Stomach (tissue), 9 donors: ENCODE data around the gene KCNK15. TPM values are rescaled to one million over a fixed set of nuclear protein-coding genes. Genes with fewer than 3 reads are reported as not detected.
A peak's percentile ranks its signal among the peaks of the same experiment; 100 is the strongest.

Source experiments
- DNase-seq, 2 donors: peaks; one replicate each; pipeline versions ENCODE4 v3.0.0 to v3.0.0-alpha.2; 2013 to 2019
- H3K27ac ChIP-seq, 5 donors: fragments of 200-600 bp in 4 of 5; sonication (generic) in 4 of 5; one replicate each; pipeline ENCODE4 v1.5.1; 2013 to 2019; ENCODE audit warnings: mild to moderate bottlenecking in 1 of 5, moderate library complexity in 1 of 5
- H3K27me3 ChIP-seq, 3 donors: fragments of 200-600 bp; sonication (generic); one replicate each; pipeline ENCODE4 v1.5.1; 2017 to 2019; ENCODE audit warnings: mixed run types in 1 of 3
- H3K36me3 ChIP-seq, 4 donors: fragments of 200-600 bp; sonication (generic); 1 replicate in 3 of 4; 2 replicates in 1 of 4; pipeline ENCODE4 v1.5.1; 2016 to 2019
- H3K4me1 ChIP-seq, 4 donors: fragments of 200-600 bp; sonication (generic); one replicate each; pipeline ENCODE4 v1.5.1; 2016 to 2019
- H3K4me3 ChIP-seq, 4 donors: fragments of 200-600 bp; sonication (generic) in 3 of 4; one replicate each; pipeline ENCODE4 v1.5.1; 2016 to 2019; ENCODE audit warnings: mild to moderate bottlenecking in 1 of 4
- H3K9me3 ChIP-seq, 4 donors: fragments of 200-600 bp; sonication (generic); one replicate each; pipeline ENCODE4 v1.5.1; 2016 to 2019
- EP300 ChIP-seq: sonication (generic); formaldehyde crosslinking; IDR thresholded peaks from one replicate; pipeline ENCODE4 v1.6.1; 2017; ENCODE audit warnings: antibody characterized with exemption
- POLR2A ChIP-seq, 4 donors: fragments of 450-650 bp; IDR thresholded peaks; one replicate each; pipeline ENCODE4 v1.6.1; 2016; ENCODE audit warnings: antibody characterized with exemption in 4 of 4, control low read depth in 2 of 4, mild to moderate bottlenecking in 1 of 4, moderate library complexity in 1 of 4
- POLR2AphosphoS5 ChIP-seq, 3 donors: sonication (generic); formaldehyde crosslinking; IDR thresholded peaks; one replicate each; pipeline ENCODE4 v1.6.1; 2016; ENCODE audit warnings: antibody characterized with exemption in 3 of 3
- WGBS, 5 donors: extraction: QIAGEN DNeasy Blood & Tissue Kit in 3 of 5; methylation state at CpG; one replicate each; pipeline versions ENCODE4 v1.1.5 to v1.1.7; 2013 to 2018; 5-methylcytosine and 5-hydroxymethylcytosine counted together
- intact Hi-C: fragments of 100-400 bp; cut with DNase I; formaldehyde crosslinking; loops from one replicate; pipeline ENCODE4 v1.15.1; 2023; ENCODE audit warnings: low total_unique reads
- polyA plus RNA-seq, 3 donors: library from polyadenylated mRNA; stranded (reverse); fragments of 200-250 nt; gene quantifications; one replicate each; pipeline ENCODE4 v1.2.3, GENCODE V29; 2013
- total RNA-seq, 5 donors: library from RNA; depleted of rRNA; stranded (reverse); fragments of >200 nt; gene quantifications; one replicate each; pipeline versions ENCODE4 v1.1.0 to v1.2.3, GENCODE V29; 2014 to 2016
- TF ChIP-seq, protein P1 (sequence below), 7 experiments: fragments of 450-650 bp in 4 of 7; fragments of 200-600 bp in 3 of 7; sonication (generic) in 3 of 7; IDR thresholded peaks; one replicate each; pipeline ENCODE4 v1.5.1; 2016 to 2019; ENCODE audit warnings: antibody characterized with exemption in 7 of 7, control low read depth in 2 of 7, mild to moderate bottlenecking in 1 of 7
- donor health status: healthy with polysubstance abuse.
- donor health status: Bipolar disorder and iron deficiency.
- donor health status: healthy.

The KCNK15 gene
- total and polyA plus RNA-seq, 8 donors = 0.46 to 7.7 (median 2.0) TPM; not detected in 2

GRCh38 chr20:44745122-44745597 lies 505 bp upstream of the KCNK15 start:
- Histone ChIP-seq H3K27ac (peak overlapping the region in 4 of 5 donors; percentile 48 to 79 (median 72)), H3K4me1 (peaks cover 21 to 37% (median 35%) of the 10 kb centered on the region in 4 donors), H3K27me3 (peaks cover 0 to 41% (median 14%) of the 10 kb centered on the region in 3 donors), H3K9me3 (no peaks in the 10 kb centered on the region), H3K4me3 (peak overlapping the region; percentile 51 to 61 (median 60)), H3K36me3 (no peaks in the 10 kb centered on the region)
- WGBS, 5 donors = 9 to 34% (median 22%) methylated on average over 4 to 5 of the region's 5 CpGs
- DNase-seq = no peak
- intact Hi-C loops = no loop called here
- TF ChIP-seq EP300 (no peak), POLR2A (IDR thresholded peaks at IDR 0.05) (no peak), POLR2AphosphoS5 (IDR thresholded peaks at IDR 0.05) (no peak)
- TF ChIP-seq, protein P1, sequence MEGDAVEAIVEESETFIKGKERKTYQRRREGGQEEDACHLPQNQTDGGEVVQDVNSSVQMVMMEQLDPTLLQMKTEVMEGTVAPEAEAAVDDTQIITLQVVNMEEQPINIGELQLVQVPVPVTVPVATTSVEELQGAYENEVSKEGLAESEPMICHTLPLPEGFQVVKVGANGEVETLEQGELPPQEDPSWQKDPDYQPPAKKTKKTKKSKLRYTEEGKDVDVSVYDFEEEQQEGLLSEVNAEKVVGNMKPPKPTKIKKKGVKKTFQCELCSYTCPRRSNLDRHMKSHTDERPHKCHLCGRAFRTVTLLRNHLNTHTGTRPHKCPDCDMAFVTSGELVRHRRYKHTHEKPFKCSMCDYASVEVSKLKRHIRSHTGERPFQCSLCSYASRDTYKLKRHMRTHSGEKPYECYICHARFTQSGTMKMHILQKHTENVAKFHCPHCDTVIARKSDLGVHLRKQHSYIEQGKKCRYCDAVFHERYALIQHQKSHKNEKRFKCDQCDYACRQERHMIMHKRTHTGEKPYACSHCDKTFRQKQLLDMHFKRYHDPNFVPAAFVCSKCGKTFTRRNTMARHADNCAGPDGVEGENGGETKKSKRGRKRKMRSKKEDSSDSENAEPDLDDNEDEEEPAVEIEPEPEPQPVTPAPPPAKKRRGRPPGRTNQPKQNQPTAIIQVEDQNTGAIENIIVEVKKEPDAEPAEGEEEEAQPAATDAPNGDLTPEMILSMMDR (IDR thresholded peaks at IDR 0.05) = no peak

- intact Hi-C loops = no loop called here
- TF ChIP-seq POLR2A (IDR thresholded peaks at IDR 0.05) (no peak), EP300 (no peak), POLR2AphosphoS5 (IDR thresholded peaks at IDR 0.05) (no peak)
- TF ChIP-seq, protein P1 (IDR thresholded peaks at IDR 0.05) = no peak
- Histone ChIP-seq H3K27me3 (peaks cover 0 to 55% (median 20%) of the 10 kb centered on the region in 3 donors), H3K27ac (peak overlapping the region; percentile 25 to 79 (median 71)), H3K9me3 (no peaks in the 10 kb centered on the region), H3K4me3 (peak overlapping the region; percentile 51 to 61 (median 60)), H3K4me1 (peaks cover 21 to 42% (median 38%) of the 10 kb centered on the region in 4 donors), H3K36me3 (no peaks in the 10 kb centered on the region)
- 15 to 23% (median 17%) methylated on average over 12 of the region's 12 CpGs for WGBS, 5 donors
- DNase-seq = peak; percentile 35 to 56
Observed at GRCh38 chr20:44746367-44747165, 901 bp downstream of the KCNK15 start.

GRCh38 chr20:44747166-44748004 lies 1.7 kb downstream of the KCNK15 start:
- peak overlapping the region; percentile 25 to 79 (median 71) for H3K27ac ChIP-seq
- 2 to 12% (median 8%) methylated on average over 5 of the region's 5 CpGs for WGBS, 5 donors
- H3K4me3 ChIP-seq = peak overlapping the region in 2 of 4 donors; percentile 1 to 60
- TF ChIP-seq POLR2A (IDR thresholded peaks at IDR 0.05) = no peak
- peak in 1 of 3 donors; percentile 21 for TF ChIP-seq POLR2AphosphoS5 (IDR thresholded peaks at IDR 0.05)
- TF ChIP-seq, protein P1 (IDR thresholded peaks at IDR 0.05) = peak in 5 of 7 experiments; percentile 39 to 76 (median 69)
- no peak for TF ChIP-seq EP300
- DNase-seq = peak; percentile 91 to 94
- peaks cover 0 to 63% (median 20%) of the 10 kb centered on the region in 3 donors for H3K27me3 ChIP-seq
- intact Hi-C loops = no loop called here
- no peaks in the 10 kb centered on the region for H3K36me3 ChIP-seq
- peaks cover 21 to 42% (median 38%) of the 10 kb centered on the region in 4 donors for H3K4me1 ChIP-seq
- no peaks in the 10 kb centered on the region for H3K9me3 ChIP-seq

DNA sequence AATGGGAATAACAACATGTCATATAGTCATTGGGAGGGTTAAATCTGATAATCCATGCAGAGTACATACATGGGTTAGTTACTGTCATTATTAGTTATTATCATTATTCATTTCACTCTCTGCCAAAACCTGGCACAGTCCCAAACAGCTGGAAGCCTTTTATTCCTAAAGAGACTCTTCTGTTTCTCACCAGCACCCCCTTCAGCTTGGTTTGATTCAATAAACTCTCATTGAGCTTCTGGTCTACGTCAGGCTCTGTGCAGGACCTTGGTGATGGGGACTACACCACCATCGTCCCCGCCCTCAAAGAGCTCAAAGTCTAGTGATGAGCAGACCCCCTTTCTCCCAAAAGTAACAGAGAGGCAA lies 2.3 kb downstream of the KCNK15 start:
- Histone ChIP-seq H3K9me3 (no peaks in the 10 kb centered on the region), H3K4me3 (no peak overlapping the region), H3K27me3 (peaks cover 0 to 69% (median 20%) of the 10 kb centered on the region in 3 donors), H3K27ac (peak overlapping the region in 2 of 5 donors; percentile 71 to 79), H3K36me3 (no peaks in the 10 kb centered on the region), H3K4me1 (peaks cover 21 to 42% (median 38%) of the 10 kb centered on the region in 4 donors)
- WGBS, 5 donors = 69 to 91% (median 84%) methylated on average over 3 of the region's 3 CpGs
- intact Hi-C loops = no loop called here
- TF ChIP-seq EP300 = no peak
- TF ChIP-seq POLR2AphosphoS5 (IDR thresholded peaks at IDR 0.05) = no peak
- no peak for TF ChIP-seq POLR2A (IDR thresholded peaks at IDR 0.05)
- TF ChIP-seq, protein P1 (IDR thresholded peaks at IDR 0.05) = no peak
- DNase-seq = peak in 1 of 2 donors; percentile 59
